ENCODE data around the gene F9. TPM values are rescaled to one million over a fixed set of nuclear protein-coding genes. Genes with fewer than 3 reads are reported as not detected.

The F9 gene
- total RNA-seq, result not detected

DNA sequence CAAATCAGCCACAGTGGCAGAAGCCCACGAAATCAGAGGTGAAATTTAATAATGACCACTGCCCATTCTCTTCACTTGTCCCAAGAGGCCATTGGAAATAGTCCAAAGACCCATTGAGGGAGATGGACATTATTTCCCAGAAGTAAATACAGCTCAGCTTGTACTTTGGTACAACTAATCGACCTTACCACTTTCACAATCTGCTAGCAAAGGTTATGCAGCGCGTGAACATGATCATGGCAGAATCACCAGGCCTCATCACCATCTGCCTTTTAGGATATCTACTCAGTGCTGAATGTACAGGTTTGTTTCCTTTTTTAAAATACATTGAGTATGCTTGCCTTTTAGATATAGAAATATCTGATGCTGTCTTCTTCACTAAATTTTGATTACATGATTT lies at the start of gene F9:
F9 (plus strand) TSS at position 190 of the 400 bp plus-strand sequence; CDS start at position 216, 26 bp downstream.
- no peak within 1 kb of the TSS for H3K27ac ChIP-seq
- no peaks in the 10 kb centered on the region for H3K4me1 ChIP-seq
- H3K36me3 ChIP-seq, result no peaks in the 10 kb centered on the region
- no peaks in the 10 kb centered on the region for H3K9me3 ChIP-seq
- WGBS, 2 donors, result 67 to 80% methylated on average over 3 to 4 of the region's 4 CpGs
- H3K4me3 ChIP-seq, result no peak within 1 kb of the TSS
- H3K27me3 ChIP-seq, result no peaks in the 10 kb centered on the region
- intact Hi-C loops (cut with DNase I), result no loop called here
- DNase-seq, result no peak
- no peak for TF ChIP-seq POLR2A (IDR thresholded peaks at IDR 0.05)
- TF ChIP-seq, protein P1, sequence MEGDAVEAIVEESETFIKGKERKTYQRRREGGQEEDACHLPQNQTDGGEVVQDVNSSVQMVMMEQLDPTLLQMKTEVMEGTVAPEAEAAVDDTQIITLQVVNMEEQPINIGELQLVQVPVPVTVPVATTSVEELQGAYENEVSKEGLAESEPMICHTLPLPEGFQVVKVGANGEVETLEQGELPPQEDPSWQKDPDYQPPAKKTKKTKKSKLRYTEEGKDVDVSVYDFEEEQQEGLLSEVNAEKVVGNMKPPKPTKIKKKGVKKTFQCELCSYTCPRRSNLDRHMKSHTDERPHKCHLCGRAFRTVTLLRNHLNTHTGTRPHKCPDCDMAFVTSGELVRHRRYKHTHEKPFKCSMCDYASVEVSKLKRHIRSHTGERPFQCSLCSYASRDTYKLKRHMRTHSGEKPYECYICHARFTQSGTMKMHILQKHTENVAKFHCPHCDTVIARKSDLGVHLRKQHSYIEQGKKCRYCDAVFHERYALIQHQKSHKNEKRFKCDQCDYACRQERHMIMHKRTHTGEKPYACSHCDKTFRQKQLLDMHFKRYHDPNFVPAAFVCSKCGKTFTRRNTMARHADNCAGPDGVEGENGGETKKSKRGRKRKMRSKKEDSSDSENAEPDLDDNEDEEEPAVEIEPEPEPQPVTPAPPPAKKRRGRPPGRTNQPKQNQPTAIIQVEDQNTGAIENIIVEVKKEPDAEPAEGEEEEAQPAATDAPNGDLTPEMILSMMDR (IDR thresholded peaks at IDR 0.05), result no peak

DNA sequence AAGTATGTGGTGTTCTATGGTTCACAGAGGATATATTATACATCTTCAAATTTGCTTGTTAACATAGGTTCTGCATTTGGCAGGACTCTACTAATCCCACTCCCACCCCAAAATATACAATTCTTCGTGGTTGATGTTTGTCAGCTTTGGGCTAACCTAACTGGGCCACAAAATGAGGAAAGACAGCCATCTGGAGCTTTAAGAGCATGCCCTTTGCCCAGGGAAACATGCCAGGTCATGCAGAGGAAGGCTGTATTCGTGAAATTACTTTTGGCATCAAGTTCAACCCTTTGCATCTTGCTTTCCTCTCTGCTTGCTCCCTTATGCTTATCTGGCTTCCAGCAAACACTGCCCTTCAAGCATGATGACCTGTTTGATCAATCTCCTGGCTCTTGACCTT lies 46.8 kb upstream of the F9 start:
- intact Hi-C loops (cut with DNase I), result no loop called here
- H3K27ac ChIP-seq, result no peak overlapping the region
- WGBS, 2 donors, result 11% methylated on average over 2 of the region's 2 CpGs
- no peak overlapping the region for H3K4me3 ChIP-seq
- TF ChIP-seq, protein P1 (IDR thresholded peaks at IDR 0.05), result no peak
- TF ChIP-seq POLR2A (IDR thresholded peaks at IDR 0.05), result no peak
- no peak for DNase-seq
- H3K27me3 ChIP-seq, result no peaks in the 10 kb centered on the region
- no peaks in the 10 kb centered on the region for H3K9me3 ChIP-seq
- H3K36me3 ChIP-seq, result no peaks in the 10 kb centered on the region
- no peaks in the 10 kb centered on the region for H3K4me1 ChIP-seq

DNA sequence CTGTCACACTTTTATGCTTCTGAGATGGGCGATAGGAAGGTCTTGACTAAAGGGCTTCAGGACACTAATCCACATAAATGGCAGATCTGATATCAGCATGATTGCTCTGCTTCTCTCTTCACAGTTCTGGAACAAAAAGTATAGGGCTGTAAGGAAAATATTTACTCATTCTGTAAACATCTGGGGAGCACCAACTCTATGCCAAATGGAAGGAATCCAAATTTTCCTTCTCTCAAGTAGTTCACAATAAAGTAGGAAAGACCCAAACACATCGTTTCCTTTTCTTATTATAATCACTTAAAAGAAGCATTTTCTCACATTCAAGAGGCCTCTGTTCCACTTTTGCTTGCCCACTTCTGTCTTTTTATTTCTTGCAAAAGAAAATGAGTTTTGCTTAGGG lies 45.9 kb upstream of the F9 start:
- WGBS, 2 donors, result 23 to 50% methylated on average over 2 of the region's 2 CpGs
- Histone ChIP-seq H3K27ac (no peak overlapping the region), H3K9me3 (no peaks in the 10 kb centered on the region), H3K36me3 (no peaks in the 10 kb centered on the region), H3K4me3 (no peak overlapping the region), H3K27me3 (no peaks in the 10 kb centered on the region), H3K4me1 (no peaks in the 10 kb centered on the region)
- intact Hi-C loops (cut with DNase I), result no loop called here
- TF ChIP-seq POLR2A (IDR thresholded peaks at IDR 0.05), result no peak
- TF ChIP-seq, protein P1 (IDR thresholded peaks at IDR 0.05), result no peak
- no peak for DNase-seq

DNA sequence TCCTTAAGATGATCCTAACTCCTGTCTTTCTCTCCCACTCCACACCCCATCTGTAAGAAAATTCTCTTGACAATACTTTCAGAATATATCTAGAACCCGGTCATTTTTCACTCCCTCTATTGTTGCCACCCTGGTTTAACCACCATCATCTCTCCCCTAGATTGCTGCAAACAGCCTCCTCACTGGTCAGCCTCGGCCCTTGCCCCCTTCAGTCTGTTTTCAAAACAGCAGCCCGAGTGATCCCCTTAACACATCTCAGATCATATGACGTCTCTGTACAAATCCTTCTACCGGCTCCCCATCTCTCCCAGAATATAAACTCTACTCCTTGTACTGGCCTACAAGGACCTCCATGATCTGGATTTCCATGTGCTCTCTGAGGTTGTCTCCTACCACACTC lies 35.2 kb upstream of the F9 start:
- no peak for DNase-seq
- Histone ChIP-seq H3K27me3 (no peaks in the 10 kb centered on the region), H3K4me3 (no peak overlapping the region), H3K4me1 (no peaks in the 10 kb centered on the region), H3K27ac (no peak overlapping the region), H3K36me3 (no peaks in the 10 kb centered on the region), H3K9me3 (no peaks in the 10 kb centered on the region)
- 64 to 83% methylated on average over 5 of the region's 5 CpGs for WGBS, 2 donors
- TF ChIP-seq, protein P1 (IDR thresholded peaks at IDR 0.05), result no peak
- TF ChIP-seq POLR2A (IDR thresholded peaks at IDR 0.05), result no peak
- intact Hi-C loops (cut with DNase I), result no loop called here

DNA sequence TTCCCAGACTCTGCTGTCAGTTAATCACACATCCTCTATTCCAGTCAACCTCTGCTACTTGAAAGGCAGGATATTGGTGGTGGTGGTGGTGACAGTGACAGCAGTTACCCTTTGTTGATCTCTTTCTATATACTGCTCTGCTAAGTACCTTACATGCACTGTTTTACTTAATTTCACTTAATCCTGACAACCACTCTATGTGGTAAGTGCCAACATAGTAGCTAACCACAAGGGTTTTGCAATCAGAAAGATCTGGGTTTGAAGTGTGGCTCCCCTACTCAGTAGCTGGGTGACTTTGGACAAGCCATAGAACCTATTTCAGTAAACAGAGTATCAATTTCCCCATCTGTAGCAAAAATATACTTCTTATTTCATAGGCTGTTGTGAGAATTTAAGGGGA lies 24.2 kb upstream of the F9 start:
- Histone ChIP-seq H3K4me1 (no peaks in the 10 kb centered on the region), H3K27ac (no peak overlapping the region), H3K4me3 (no peak overlapping the region), H3K36me3 (no peaks in the 10 kb centered on the region), H3K9me3 (no peaks in the 10 kb centered on the region), H3K27me3 (no peaks in the 10 kb centered on the region)
- intact Hi-C loops (cut with DNase I), result no loop called here
- DNase-seq, result no peak
- TF ChIP-seq POLR2A (IDR thresholded peaks at IDR 0.05), result no peak
- TF ChIP-seq, protein P1 (IDR thresholded peaks at IDR 0.05), result no peak

Data from esophagus squamous epithelium (tissue), 5 donors.